Testis (tissue), 2 donors: Measurements from ENCODE around the gene NEURL1.

ENCODE experiments used
- CTCF ChIP-seq, 3 experiments: fragments of 450-650 bp in 2 of 3; fragments of 200-600 bp in 1 of 3; sonication (generic) in 1 of 3; IDR thresholded peaks; one replicate each; pipeline ENCODE4 v1.5.1; 2016 to 2019; ENCODE audit warnings: antibody characterized with exemption in 3 of 3, mild to moderate bottlenecking in 2 of 3, moderate library complexity in 1 of 3
- POLR2A ChIP-seq: fragments of 450-650 bp; IDR thresholded peaks from one replicate; pipeline ENCODE4 v1.6.1; 2017; ENCODE audit warnings: antibody characterized with exemption, mild to moderate bottlenecking, moderate library complexity

GRCh38 chr10:103493362-103493915 is at the start of gene NEURL1:
- TF ChIP-seq CTCF (IDR thresholded peaks at IDR 0.05) (no peak), POLR2A (no peak)
